ENCODE results near the gene LITAF. TPM values are rescaled to one million over a fixed set of nuclear protein-coding genes. Genes with fewer than 3 reads are reported as not detected.

The LITAF gene
- total RNA-seq, 1 experiment from 2014 or later, result 84.2 TPM

- ATAC-seq, result no peak
- H3K79me2 ChIP-seq (ENCODE audit: insufficient read depth, low read length), result no peaks in the 10 kb centered on the region
Measured at GRCh38 chr16:11517961-11518360, 68.8 kb downstream of the LITAF start.

More at GRCh38 chr16:11517961-11518360, 68.8 kb downstream of the LITAF start:
- intact Hi-C loops (cut with micrococcal nuclease), result no loop called here
- no peaks in the 10 kb centered on the region for H3K9me3 ChIP-seq (ENCODE audit: control insufficient read depth in 1 of 2, insufficient read depth in 1 of 2, low read depth in 1 of 2, low read length in 2 of 2)
- H3K9me2 ChIP-seq (ENCODE audit: insufficient read depth), result no peaks in the 10 kb centered on the region
- ChIA-PET CTCF (no interaction called here), RAD21 (ENCODE audit: low non-redundant PET in 1 of 2, low total read pairs in 2 of 2, uncharacterized antibody in 2 of 2, unreplicated experiment in 2 of 2) (no interaction called here), POLR2A (no interaction called here)
- no peaks in the 10 kb centered on the region for H3K4me1 ChIP-seq (ENCODE audit: control insufficient read depth in 1 of 2, insufficient read depth in 2 of 2, low read length in 2 of 2)
- H4K20me1 ChIP-seq (ENCODE audit: insufficient read depth), result no peaks in the 10 kb centered on the region
- H3K27ac ChIP-seq (ENCODE audit: low read depth, low read length), result no peak overlapping the region
- no peaks in the 10 kb centered on the region for H3K27me3 ChIP-seq (ENCODE audit: insufficient read depth, low read length)
- H3K4me3 ChIP-seq (replicated peaks in 1 of 2; ENCODE audit: low read depth in 1 of 2, low read length in 2 of 2), result no peak overlapping the region
- H3K36me3 ChIP-seq (ENCODE audit: control insufficient read depth in 1 of 2, insufficient read depth in 2 of 2, low read length in 2 of 2), result no peaks in the 10 kb centered on the region
- no peak overlapping the region for H2AFZ ChIP-seq (ENCODE audit: low read depth, low read length, poor library complexity, severe bottlenecking)
- no peak overlapping the region for H3K9ac ChIP-seq (ENCODE audit: low read length)
- no TSS peak for BruUV-seq (replicated peaks)
- no peak for DNase-seq (ENCODE audit: low read depth, low spot score)
- no peak overlapping the region for H3K4me2 ChIP-seq (ENCODE audit: low read length)
- TF ChIP-seq TCF7L2 (IDR thresholded peaks at IDR 0.05; ENCODE audit: borderline replicate concordance, extremely low read depth, insufficient read depth, insufficient read length), result no peak
- no peak for TF ChIP-seq ZNF274 (IDR thresholded peaks at IDR 0.05; ENCODE audit: low read depth, low read length)
- no peak for TF ChIP-seq CBX3 (IDR thresholded peaks at IDR 0.05; ENCODE audit: low read depth)
- TF ChIP-seq FOSL1 (IDR thresholded peaks at IDR 0.05; ENCODE audit: low read depth), result no peak
- TF ChIP-seq RAD21 (IDR thresholded peaks at IDR 0.05; ENCODE audit: low read depth), result no peak
- no peak for TF ChIP-seq REST (IDR thresholded peaks at IDR 0.05; ENCODE audit: low read depth)
- TF ChIP-seq SRF (IDR thresholded peaks at IDR 0.05; ENCODE audit: low read depth), result no peak
- TF ChIP-seq CEBPB (IDR thresholded peaks at IDR 0.05; ENCODE audit: low read depth), result no peak

Data from HCT116 (cell line).